Esophagus mucosa (tissue), 1 donor: ENCODE data around the gene LGI4. TPM values are rescaled to one million over a fixed set of nuclear protein-coding genes. Genes with fewer than 3 reads are reported as not detected.
"Not testable (repeated sequence)": the region's sequence is repeated elsewhere in the genome, so short reads cannot be mapped to it uniquely, and the experiment has no call there.

Source experiments
- ATAC-seq: fragments of 200-7000 bp; cut with Tn5 transposase; one replicate; pipeline ENCODE4 v1.9.1; 2020
- total RNA-seq: library from RNA; stranded (reverse); gene quantifications from one replicate; pipeline ENCODE4 v1.2.4, GENCODE V29; 2023
- donor health status: DM: yes; HTN: yes; CAD: no.

LGI4 gene
- total RNA-seq, 1 donor from 2014 or later, result 1.4 TPM

DNA sequence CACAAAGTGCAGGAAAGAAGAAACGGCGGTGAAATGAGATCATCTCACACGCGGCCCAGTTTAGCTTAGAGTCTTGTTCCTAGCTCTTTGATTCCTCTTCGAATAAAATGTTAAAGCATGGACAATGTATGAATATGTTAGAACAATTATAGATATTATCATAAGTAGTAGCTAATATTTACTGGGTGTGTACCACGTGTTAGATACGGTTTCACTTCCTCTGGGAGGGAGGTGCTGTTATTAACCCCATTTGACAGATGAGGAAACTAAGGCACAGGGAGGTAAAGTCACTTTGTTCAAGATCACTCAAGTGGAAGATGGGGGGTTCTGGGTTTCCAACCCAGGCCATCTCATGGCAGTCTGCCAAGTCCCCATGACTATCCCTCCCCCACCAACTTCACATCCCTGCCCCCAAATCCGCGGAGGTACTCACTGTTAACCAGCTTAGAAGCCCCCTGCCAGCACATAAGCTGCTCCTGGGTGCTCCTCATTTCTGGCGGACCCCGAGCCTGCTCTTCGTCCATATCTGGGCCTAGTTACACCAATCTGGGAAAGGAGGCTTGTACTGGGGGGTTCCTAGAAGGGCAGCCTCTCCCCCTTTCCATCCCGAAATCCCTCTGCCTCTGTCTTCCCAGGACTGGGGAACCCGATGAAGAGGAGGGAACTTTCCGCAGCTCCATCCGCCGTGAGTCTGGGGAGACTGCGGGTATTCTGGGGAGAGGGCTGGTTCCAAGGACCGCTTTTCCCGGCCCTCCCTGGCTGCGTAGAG is 7.2 kb upstream of the LGI4 start:
- ATAC-seq, result no peak

DNA sequence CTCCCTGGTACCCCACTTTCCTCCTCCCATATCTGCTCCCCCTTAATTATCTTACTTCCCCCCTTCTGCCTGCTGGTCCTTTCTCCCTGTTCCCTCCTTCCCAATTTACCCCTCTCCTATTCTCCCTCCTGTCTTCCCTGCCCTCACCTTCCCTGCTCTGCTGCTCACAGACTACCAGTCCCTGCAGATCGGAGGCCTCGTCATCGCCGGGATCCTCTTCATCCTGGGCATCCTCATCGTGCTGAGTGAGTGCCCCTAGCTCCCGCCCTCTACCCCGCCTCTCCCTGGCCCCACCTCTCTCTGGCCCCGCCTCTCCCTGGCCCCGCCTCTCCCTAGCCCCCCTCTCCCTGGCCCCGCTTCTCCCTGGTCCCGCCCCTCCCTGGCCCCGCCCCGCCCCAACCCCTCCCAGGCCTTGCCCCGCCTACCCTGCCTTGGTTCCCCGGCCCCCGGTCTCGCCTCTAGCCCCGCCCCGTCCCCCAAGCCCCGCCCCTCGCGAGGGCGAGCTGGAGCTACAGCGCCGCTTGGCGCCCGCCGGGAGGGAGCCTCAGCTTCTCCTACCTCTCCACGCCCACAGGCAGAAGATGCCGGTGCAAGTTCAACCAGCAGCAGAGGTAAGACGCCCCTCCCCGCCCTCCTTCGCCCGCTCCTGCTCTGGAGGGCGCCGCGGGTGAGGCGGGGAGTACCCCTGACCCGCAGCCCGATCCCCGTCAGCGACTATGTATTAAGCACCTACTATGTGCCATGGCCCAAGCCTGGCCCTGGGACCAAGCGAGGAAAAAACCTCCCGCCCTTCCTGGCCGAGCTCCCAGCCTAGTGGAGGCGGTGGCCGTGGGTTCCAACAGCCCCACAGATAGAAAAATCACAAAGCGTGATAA is 6.3 kb upstream of the LGI4 start:
- ATAC-seq, result peak; percentile 88

GRCh38 chr19:35140207-35140961 is 5.5 kb upstream of the LGI4 start:
- no peak for ATAC-seq

- no peak for ATAC-seq
Observed at GRCh38 chr19:35138305-35138892, 3.5 kb upstream of the LGI4 start, which contains the start of gene FXYD1. Gene FXYD1 (plus strand): TSS chr19:35138824. CDS start chr19:35140080, 1,256 bp downstream.

GRCh38 chr19:35136977-35137702 is 2.3 kb upstream of the LGI4 start:
- ATAC-seq, result no peak

GRCh38 chr19:35136231-35136630 is 1.4 kb upstream of the LGI4 start:
- ATAC-seq, result no peak

DNA sequence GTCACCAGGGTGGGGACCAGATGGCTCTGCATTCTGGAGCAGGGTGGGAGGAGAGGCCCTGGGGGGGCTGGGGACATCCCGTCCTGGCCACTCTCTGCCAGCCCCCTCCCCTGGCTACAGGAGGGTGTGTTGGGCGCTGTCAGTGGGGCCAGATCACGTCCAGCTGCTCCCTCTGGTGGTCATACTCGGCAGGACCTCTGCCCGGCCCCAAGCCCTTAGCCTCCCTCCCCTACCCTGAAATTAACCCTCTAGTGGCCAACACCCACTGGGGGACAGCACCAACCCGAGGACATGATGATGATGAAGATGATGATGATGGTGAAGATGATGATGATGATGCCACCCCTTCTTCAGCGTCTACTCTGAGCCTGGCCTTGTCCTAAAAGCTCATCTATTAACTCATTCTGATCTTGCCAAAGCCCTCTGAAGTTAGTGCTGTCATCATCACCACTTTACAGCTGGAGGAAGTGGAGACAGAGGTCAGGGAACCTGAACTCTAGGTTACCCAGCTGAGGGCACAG is 590 bp upstream of the LGI4 start:
- peak; percentile 62 for ATAC-seq

DNA sequence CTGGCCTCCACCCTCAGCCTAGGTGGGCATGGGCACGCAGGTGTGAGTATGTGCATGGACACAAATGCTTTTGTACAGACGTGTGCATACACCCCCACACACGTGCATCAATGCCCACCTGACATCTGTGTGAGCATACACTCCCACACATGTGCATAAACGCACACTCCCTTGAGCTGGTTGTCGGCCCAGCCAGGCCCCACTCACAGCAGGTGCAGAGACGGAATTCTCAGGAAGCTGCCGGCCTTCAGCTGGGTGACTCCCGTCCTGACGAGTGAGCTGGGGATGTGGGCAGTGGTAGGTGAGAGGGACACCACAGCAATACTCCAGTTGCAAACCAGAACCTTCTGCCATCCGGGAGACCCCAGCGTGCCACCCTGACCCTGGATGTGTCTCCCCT is 1.0 kb downstream of the LGI4 start:
- ATAC-seq, result no peak

DNA sequence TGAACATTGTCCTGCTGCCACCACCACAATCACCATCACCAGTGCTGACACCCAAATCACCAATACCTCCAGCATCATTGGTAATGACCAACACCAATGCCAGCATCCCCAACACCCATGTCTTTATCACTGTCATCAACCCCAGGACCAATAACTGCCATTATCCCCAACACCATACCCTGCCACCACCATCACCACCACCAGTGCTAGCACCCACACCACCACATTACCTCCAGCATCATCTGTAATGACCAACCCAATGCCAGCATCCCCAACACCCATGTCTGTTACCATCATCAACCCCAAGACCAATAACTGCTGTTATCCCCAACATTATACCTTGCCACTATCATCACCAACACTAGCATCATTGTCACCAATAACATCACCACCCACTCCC is 2.6 kb downstream of the LGI4 start:
- no peak for ATAC-seq

DNA sequence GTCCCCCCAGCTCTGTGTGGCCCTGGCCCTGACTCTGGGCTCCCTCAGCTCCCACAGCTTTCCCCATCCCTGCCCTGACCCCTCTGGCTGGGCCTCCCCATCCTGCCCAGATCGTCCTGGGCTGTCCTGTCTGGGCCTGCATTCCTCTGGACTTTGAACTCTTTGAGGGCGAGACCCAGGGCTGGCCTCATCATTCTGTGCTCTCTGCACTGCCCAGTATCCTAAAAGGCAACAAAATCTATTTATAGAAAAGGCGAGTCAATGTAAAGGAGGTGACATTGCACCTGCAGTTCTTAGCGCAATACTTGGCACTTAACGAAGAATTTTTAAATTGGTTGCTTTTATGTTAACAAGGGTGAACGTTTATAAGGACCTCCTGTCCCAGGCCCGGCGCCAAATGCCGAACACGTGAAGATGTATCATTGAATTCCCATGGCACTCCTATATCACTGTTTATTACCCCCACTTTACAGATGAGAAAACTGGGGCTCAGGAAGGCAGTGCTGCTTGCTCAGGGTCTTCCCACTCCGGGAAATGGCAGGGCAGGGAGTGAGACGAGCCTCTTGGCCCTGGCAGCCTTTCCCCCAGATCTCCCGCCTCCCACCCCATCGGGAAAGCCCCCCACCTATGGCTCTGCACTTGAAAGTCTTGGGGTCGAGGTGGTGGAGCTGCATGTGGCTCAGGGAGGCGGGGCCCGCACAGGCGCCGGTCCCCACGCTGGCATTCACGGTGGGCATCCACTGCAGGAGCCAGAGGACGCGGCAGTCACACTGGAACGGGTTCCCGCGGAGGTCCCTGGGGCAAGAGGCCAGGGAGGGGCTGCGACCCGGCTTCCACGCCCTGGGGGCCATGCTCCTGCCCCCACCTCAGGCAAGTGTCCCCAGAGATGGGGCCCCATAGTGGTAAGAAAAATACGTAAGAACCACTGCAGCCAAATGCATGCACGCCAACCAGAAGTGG is 3.8 kb downstream of the LGI4 start:
- ATAC-seq, result no peak

GRCh38 chr19:35129724-35130274 is 5.1 kb downstream of the LGI4 start:
- not testable (repeated sequence) for ATAC-seq

- ATAC-seq, result no peak
Observed at GRCh38 chr19:35128398-35129057, 6.3 kb downstream of the LGI4 start.

DNA sequence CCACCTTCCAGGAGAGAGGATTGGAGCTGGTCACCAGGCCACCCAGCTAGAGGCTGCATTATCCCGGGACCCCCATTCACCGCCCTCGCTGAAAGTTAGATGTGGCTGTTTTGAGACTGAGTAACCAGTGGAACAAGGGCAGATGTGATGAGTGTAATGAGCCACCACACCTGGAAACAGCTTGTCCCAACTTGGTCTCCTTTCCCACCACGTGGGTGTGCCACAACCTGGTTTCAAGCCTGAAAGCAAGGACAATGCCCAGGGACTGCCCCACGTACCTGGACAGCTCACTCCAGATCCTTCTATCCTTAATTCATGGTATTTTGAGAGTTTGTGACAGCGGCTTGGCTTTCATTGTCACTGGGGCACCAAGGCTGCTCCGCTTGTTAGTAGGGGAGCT is 7.0 kb downstream of the LGI4 start:
- ATAC-seq, result peak; percentile 53

- no peak for ATAC-seq
Observed at GRCh38 chr19:35126624-35126959, 8.3 kb downstream of the LGI4 start.

DNA sequence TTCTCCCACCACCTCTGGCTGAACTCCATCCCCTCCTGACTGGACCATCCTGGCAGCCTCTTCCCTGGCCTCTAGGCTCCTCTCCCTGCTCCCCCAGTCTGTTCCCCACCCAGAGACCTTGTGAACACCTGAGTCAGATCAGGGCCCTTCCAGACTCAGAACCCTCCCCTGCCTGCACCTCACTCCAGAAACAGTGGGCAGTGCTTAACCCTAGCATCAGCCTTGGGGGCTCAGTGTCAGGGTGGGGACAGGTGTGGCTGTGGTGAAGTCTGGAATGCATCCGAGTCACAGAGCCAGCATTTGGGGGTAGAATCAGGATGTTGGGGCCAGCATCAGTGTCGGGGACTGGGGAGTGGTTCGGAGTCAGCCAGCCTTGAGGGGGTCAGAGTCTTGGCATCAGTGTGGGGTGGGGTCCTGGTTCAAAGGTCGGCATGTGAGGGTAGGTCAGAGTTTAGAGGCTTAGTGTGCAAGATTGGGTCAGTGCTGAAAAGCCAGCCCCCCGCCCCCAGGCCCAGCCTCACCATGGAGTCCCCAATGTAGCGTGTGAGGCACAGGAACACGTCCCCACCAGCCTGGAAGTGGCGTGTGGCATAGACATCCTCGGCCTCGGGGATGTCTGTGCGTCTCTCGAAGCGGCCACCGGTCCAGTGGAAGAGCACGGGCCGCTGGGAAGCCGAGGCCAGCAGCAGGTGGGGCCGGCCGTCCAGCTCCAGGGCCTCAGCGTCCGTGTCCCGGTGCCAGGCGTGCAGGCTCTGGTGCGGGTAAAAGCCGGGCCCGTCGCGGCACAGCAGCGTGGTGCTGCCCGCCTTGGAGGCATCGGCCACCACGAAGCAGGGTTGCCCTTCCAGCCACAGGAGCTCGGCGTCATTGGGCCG is 8.9 kb downstream of the LGI4 start:
- ATAC-seq, result peak; percentile 35

GRCh38 chr19:35125270-35125717 is 9.6 kb downstream of the LGI4 start:
- ATAC-seq, result no peak

- peak; percentile 58 for ATAC-seq
Observed at GRCh38 chr19:35124098-35125060, 10.5 kb downstream of the LGI4 start.
